Measurements from ENCODE around the gene FERMT2. TPM values are rescaled to one million over a fixed set of nuclear protein-coding genes. Genes with fewer than 3 reads are reported as not detected.

Gene FERMT2
- total RNA-seq, 1 donor from 2014 or later = 324 TPM

DNA sequence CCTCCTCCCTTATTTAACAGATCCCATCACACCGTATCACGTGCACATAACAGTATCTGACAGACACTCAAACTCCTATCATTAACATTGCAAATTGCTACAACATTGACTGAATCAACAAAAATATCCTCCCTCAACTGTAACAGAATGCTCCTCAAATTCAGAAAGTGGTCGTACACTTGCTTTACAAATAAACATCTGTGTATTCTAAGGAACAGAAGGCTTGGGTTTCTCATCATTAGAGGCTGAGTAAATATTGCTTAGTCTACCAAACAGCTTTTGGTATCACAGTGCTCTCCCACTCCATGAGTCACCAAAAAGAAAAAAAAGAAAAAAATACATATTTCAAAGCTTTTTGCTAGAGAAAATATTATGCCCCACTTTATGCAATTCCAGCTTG, 23.9 kb downstream of the FERMT2 start:
- Histone ChIP-seq H3K9me3 (ENCODE audit: insufficient read depth, low read depth, low read length) (no peaks in the 10 kb centered on the region), H3K9ac (ENCODE audit: low read length) (no peak overlapping the region), H3K27ac (ENCODE audit: low read depth, low read length) (no peak overlapping the region), H4K20me1 (ENCODE audit: insufficient read depth, low read length) (peaks cover 97% of the 10 kb centered on the region), H3K4me1 (ENCODE audit: insufficient read depth, low read length) (peaks cover 35% of the 10 kb centered on the region), H2AFZ (ENCODE audit: low read depth, low read length) (no peak overlapping the region), H3K27me3 (ENCODE audit: insufficient read depth, low read length) (no peaks in the 10 kb centered on the region), H3K79me2 (ENCODE audit: insufficient read depth, low read length) (peaks cover 100% of the 10 kb centered on the region), H3K36me3 (ENCODE audit: insufficient read depth, low read length) (no peaks in the 10 kb centered on the region), H3K4me2 (ENCODE audit: low read length) (peak overlapping the region; percentile 55), H3K4me3 (ENCODE audit: insufficient read depth, low read depth, low read length) (no peak overlapping the region)
- H3K4me3 Mint-ChIP-seq (ENCODE audit: unreplicated experiment) = peak overlapping the region; percentile 52
- H3K9me3 Mint-ChIP-seq (ENCODE audit: unreplicated experiment) = no peaks in the 10 kb centered on the region
- no peak overlapping the region for H3K27ac Mint-ChIP-seq (ENCODE audit: unreplicated experiment)
- FAIRE-seq (no peak), DNase-seq (ENCODE audit: low read depth) (peak; percentile 48)
- no peaks in the 10 kb centered on the region for H3K27me3 Mint-ChIP-seq (ENCODE audit: low read depth, unreplicated experiment)
- TF ChIP-seq, protein P1, sequence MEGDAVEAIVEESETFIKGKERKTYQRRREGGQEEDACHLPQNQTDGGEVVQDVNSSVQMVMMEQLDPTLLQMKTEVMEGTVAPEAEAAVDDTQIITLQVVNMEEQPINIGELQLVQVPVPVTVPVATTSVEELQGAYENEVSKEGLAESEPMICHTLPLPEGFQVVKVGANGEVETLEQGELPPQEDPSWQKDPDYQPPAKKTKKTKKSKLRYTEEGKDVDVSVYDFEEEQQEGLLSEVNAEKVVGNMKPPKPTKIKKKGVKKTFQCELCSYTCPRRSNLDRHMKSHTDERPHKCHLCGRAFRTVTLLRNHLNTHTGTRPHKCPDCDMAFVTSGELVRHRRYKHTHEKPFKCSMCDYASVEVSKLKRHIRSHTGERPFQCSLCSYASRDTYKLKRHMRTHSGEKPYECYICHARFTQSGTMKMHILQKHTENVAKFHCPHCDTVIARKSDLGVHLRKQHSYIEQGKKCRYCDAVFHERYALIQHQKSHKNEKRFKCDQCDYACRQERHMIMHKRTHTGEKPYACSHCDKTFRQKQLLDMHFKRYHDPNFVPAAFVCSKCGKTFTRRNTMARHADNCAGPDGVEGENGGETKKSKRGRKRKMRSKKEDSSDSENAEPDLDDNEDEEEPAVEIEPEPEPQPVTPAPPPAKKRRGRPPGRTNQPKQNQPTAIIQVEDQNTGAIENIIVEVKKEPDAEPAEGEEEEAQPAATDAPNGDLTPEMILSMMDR (IDR thresholded peaks at IDR 0.05; ENCODE audit: insufficient read depth, low read depth, low read length) = no peak
- no peak for TF ChIP-seq EZH2 (IDR thresholded peaks at IDR 0.05; ENCODE audit: insufficient read depth, low read length)
- peaks cover 7% of the 10 kb centered on the region for H3K36me3 Mint-ChIP-seq (ENCODE audit: low read depth, unreplicated experiment)
- H3K4me1 Mint-ChIP-seq (ENCODE audit: low read depth, unreplicated experiment) = peaks cover 68% of the 10 kb centered on the region

DNA sequence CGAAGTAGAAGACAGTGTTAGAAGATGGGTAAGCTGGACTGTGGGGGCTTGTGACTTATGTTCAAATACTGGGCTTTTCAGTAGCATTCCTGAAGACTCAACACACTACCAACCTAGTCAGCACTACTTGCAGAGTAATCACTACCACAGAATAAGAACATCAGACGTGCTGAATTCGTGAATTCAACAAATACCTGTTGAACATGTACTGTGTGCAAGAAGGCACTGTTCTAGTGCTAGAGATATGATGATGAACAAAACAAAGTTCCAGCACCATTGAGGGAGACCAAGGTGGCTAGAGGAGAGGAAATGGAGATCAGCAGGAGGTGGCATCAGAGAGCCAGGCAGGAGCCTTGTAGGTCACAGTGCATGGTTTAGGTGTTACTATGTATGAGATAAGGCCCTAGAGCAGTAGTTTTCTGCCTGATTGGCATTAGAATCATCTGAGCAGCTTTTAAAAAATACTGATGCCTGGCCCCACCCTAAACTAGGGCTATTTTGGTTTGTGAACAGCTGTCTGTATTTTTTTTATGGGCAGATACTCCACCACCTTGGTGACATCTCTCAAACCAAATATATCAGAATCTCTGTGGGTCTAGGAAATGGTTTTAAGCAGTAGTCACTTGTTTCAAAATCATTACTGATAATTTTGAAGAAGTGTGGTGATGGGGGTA, 26.8 kb downstream of the FERMT2 start:
- no peak overlapping the region for H3K27ac ChIP-seq (ENCODE audit: low read depth, low read length)
- H3K4me3 Mint-ChIP-seq (ENCODE audit: unreplicated experiment) = peak overlapping the region; percentile 34

More for the DNA sequence above, 26.8 kb downstream of the FERMT2 start:
- Mint-ChIP-seq H3K9me3 (ENCODE audit: unreplicated experiment) (no peaks in the 10 kb centered on the region), H3K27ac (ENCODE audit: unreplicated experiment) (peak overlapping the region; percentile 36), H3K4me1 (ENCODE audit: low read depth, unreplicated experiment) (peaks cover 73% of the 10 kb centered on the region), H3K27me3 (ENCODE audit: low read depth, unreplicated experiment) (no peaks in the 10 kb centered on the region), H3K36me3 (ENCODE audit: low read depth, unreplicated experiment) (peaks cover 9% of the 10 kb centered on the region)
- Histone ChIP-seq H3K4me3 (ENCODE audit: insufficient read depth, low read depth, low read length) (no peak overlapping the region), H2AFZ (ENCODE audit: low read depth, low read length) (no peak overlapping the region), H3K9ac (ENCODE audit: low read length) (no peak overlapping the region), H3K79me2 (ENCODE audit: insufficient read depth, low read length) (peaks cover 100% of the 10 kb centered on the region), H3K27me3 (ENCODE audit: insufficient read depth, low read length) (no peaks in the 10 kb centered on the region), H3K9me3 (ENCODE audit: insufficient read depth, low read depth, low read length) (no peaks in the 10 kb centered on the region), H3K4me2 (ENCODE audit: low read length) (peak overlapping the region; percentile 36), H3K36me3 (ENCODE audit: insufficient read depth, low read length) (no peaks in the 10 kb centered on the region), H4K20me1 (ENCODE audit: insufficient read depth, low read length) (peaks cover 98% of the 10 kb centered on the region), H3K4me1 (ENCODE audit: insufficient read depth, low read length) (peaks cover 42% of the 10 kb centered on the region)
- TF ChIP-seq, protein P1 (IDR thresholded peaks at IDR 0.05; ENCODE audit: insufficient read depth, low read depth, low read length) = no peak
- no peak for TF ChIP-seq EZH2 (IDR thresholded peaks at IDR 0.05; ENCODE audit: insufficient read depth, low read length)
- DNase-seq (ENCODE audit: low read depth) (no peak), FAIRE-seq (no peak)
